Kidney epithelial cell (primary cell): ENCODE data around the gene KCNH5. TPM values are rescaled to one million over a fixed set of nuclear protein-coding genes. Genes with fewer than 3 reads are reported as not detected.
"Not testable (repeated sequence)": the region's sequence is repeated elsewhere in the genome, so short reads cannot be mapped to it uniquely, and the experiment has no call there.

ENCODE experiments used
- DNase-seq: peaks from one replicate; pipeline ENCODE4 v3.0.0-alpha.2; 2010; ENCODE audit warnings: low read depth
- H3K27me3 ChIP-seq: 2 replicates; pipeline ENCODE4 v1.6.0; 2011; ENCODE audit warnings: low read length; ENCODE audit not compliant: control insufficient read depth, insufficient read depth
- H3K36me3 ChIP-seq: 2 replicates; pipeline ENCODE4 v1.5.1; 2011; ENCODE audit warnings: low read length; ENCODE audit not compliant: control insufficient read depth, insufficient read depth
- H3K4me3 ChIP-seq: 2 replicates; pipeline ENCODE4 v1.5.1; 2011; ENCODE audit warnings: low read depth, mild to moderate bottlenecking, control low read depth, low read length
- total RNA-seq: library from RNA; depleted of rRNA; stranded (reverse); fragments of >200 nt; gene quantifications from 2 replicates; pipeline ENCODE4 v1.2.3, GENCODE V29; 2015
- TF ChIP-seq, protein P1 (sequence below): IDR thresholded peaks from 2 replicates; pipeline ENCODE4 v1.5.1; 2011; ENCODE audit warnings: mild to moderate bottlenecking, moderate library complexity, low read length, control low read depth, inconsistent platforms; ENCODE audit not compliant: insufficient read depth, poor library complexity, severe bottlenecking

Gene KCNH5
- total RNA-seq, 1 donor from 2014 or later = not detected

DNA sequence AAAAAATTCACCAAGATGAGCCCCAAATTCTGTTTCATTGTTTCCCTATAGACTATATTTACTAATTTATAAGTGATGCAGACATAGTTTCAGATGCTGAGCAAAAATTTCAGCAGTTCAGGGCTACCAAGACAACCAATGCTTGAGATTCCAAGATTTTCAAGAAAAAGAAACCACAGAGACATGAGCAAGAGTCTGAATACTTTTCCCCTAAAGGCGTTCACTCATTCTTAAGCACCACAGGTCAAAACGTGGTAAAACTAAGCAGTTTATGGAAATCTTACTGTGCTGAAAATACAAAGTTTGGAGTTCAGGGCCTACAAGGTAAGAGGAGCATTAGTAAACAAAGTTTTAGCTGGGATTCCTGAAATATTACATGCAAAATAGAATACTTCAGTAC is 221.2 kb downstream of the KCNH5 start:
- H3K36me3 ChIP-seq = no peaks in the 10 kb centered on the region
- DNase-seq = no peak
- H3K4me3 ChIP-seq = no peak overlapping the region
- TF ChIP-seq, protein P1, sequence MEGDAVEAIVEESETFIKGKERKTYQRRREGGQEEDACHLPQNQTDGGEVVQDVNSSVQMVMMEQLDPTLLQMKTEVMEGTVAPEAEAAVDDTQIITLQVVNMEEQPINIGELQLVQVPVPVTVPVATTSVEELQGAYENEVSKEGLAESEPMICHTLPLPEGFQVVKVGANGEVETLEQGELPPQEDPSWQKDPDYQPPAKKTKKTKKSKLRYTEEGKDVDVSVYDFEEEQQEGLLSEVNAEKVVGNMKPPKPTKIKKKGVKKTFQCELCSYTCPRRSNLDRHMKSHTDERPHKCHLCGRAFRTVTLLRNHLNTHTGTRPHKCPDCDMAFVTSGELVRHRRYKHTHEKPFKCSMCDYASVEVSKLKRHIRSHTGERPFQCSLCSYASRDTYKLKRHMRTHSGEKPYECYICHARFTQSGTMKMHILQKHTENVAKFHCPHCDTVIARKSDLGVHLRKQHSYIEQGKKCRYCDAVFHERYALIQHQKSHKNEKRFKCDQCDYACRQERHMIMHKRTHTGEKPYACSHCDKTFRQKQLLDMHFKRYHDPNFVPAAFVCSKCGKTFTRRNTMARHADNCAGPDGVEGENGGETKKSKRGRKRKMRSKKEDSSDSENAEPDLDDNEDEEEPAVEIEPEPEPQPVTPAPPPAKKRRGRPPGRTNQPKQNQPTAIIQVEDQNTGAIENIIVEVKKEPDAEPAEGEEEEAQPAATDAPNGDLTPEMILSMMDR = no peak
- no peaks in the 10 kb centered on the region for H3K27me3 ChIP-seq

DNA sequence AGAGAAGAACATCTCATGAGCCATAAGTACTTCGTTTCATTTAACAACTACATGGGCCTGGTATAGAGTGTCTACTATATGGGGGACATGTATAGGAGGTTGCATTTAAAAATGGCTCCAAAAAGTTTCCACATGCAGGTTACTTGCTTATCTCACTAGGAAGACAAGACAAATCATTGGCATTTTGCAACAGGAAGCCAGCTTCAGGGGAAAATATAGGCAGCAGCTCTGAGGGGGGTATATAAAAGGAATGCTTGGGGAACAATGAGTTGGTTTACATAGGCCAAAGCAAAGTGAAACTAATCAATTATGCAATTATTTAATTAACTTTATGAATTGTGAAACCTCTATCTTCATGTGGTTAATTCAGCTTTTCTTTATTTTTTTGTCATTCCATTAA is 225.3 kb downstream of the KCNH5 start:
- H3K27me3 ChIP-seq = no peaks in the 10 kb centered on the region
- no peaks in the 10 kb centered on the region for H3K36me3 ChIP-seq
- TF ChIP-seq, protein P1 = no peak
- H3K4me3 ChIP-seq = no peak overlapping the region
- no peak for DNase-seq

DNA sequence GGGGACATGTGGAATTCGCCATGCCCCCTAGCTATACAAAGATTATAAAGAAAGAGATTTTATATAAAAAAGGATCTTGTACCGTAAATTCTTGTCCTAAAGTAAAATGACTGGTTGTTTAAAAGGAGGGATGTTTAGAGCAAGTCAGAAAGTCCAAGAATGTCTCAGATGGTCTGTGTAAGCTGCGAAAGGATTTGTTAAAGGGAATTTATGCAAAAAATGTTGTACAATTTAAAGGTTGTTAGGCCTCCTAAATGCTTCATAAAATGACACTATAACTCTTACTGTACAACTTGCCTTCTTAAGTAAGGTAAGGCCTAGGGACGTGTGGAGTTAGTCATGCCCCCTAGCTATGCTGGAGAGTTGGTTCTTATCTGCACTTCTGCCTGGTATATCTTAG is 237.6 kb downstream of the KCNH5 start:
- TF ChIP-seq, protein P1 = no peak
- H3K27me3 ChIP-seq = no peaks in the 10 kb centered on the region
- DNase-seq = no peak
- H3K4me3 ChIP-seq = no peak overlapping the region
- H3K36me3 ChIP-seq = no peaks in the 10 kb centered on the region

DNA sequence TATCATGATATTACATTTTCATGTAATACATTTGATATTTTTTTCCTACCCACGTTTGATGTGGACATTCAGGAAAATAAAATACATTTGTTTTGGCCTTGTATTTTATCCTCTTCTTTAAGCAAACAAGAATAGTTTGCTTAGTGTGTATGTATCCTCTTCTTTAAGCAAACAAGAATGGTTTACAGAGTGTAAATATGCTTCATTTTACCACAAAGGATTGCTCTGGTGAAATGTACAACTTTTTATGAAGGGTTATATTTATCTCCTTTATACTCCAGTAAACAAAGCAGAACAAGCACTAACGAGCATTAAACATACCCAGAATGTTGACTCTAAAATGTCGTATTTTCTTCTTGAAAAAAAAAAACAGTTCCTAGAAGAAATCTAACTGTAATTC is 244.7 kb downstream of the KCNH5 start:
- TF ChIP-seq, protein P1 = no peak
- no peaks in the 10 kb centered on the region for H3K36me3 ChIP-seq
- no peak for DNase-seq
- no peak overlapping the region for H3K4me3 ChIP-seq
- H3K27me3 ChIP-seq = no peaks in the 10 kb centered on the region

DNA sequence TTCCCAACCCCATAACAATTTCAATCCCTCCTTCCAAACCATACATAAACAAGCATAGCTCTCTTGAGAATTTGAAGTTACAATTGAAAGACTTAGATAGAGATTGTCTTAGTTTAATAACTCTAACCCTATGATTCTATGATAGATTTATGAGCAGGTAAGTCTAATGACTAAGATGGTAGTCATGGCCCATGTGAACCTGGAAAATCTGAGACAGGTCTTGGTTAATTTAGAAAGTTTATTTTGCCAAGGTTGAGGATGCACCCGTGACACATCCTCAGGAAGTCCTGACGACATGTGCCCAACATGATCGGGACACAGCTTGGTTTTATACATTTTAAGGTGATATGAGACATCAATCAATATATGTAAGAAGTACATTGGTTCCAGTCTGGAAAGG is 248.8 kb downstream of the KCNH5 start:
- Histone ChIP-seq H3K4me3 (no peak overlapping the region), H3K27me3 (no peaks in the 10 kb centered on the region), H3K36me3 (no peaks in the 10 kb centered on the region)
- no peak for DNase-seq
- TF ChIP-seq, protein P1 = no peak

DNA sequence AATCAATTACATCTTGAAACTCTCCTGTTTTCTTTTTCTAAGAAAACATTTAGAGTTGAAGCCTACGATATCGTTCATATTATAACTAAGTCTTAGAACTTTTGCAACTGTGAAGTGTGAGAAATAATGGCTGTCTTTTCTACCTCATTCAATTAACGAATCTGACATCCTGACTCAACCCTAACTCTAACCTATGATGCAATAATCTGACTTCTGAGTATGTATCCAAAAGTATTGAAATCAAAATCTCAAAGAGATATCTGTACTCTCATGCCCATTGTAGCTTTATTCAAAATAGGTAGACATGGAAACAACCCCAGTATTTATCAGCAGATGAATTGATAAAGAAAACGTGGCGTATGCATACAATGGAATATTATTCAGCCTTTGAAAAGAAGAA is 252.7 kb downstream of the KCNH5 start:
- Histone ChIP-seq H3K4me3 (no peak overlapping the region), H3K27me3 (no peaks in the 10 kb centered on the region), H3K36me3 (no peaks in the 10 kb centered on the region)
- TF ChIP-seq, protein P1 = no peak
- no peak for DNase-seq

DNA sequence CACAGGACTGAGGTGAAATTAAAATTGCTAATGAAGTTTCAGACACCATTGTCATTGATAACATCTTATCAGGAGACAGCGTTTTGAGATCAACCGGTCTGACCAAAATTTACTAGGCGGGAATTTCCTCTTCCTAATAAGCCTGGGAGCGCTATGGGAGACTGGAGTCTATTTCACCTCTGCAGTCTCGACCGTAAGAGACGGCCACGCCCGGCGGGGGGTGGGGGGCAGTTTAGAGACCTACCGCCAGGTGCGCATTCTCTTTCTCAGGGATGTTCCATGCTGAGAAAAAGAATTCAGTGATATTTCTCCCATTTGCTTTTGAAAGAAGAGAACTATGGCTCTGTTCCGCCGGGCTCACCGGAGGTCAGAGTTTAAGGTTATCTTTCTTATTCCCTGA is 263.9 kb downstream of the KCNH5 start:
- not testable (repeated sequence) for H3K36me3 ChIP-seq, DNase-seq, H3K27me3 ChIP-seq, H3K4me3 ChIP-seq
